Astrocyte (in vitro differentiated cells and primary cell): ENCODE measurements around the gene CDH13. TPM values are rescaled to one million over a fixed set of nuclear protein-coding genes. Genes with fewer than 3 reads are reported as not detected.

Source experiments
- DNase-seq: peaks from one replicate; pipeline ENCODE4 v3.0.0-alpha.2; 2010; ENCODE audit warnings: low read depth
- FAIRE-seq: peaks from 2 replicates; lab custom pipeline; 2011; peaks lifted over from hg19 to GRCh38; lab: Jason Lieb, UNC
- H2AFZ ChIP-seq: 2 replicates; pipeline ENCODE4 v1.6.0; 2012; ENCODE audit warnings: low read depth, low read length, inconsistent platforms
- H3K27ac ChIP-seq: 2 replicates; pipeline ENCODE4 v1.5.1; 2011; ENCODE audit warnings: low read depth, low read length, inconsistent platforms
- H3K27me3 ChIP-seq: 2 replicates; pipeline ENCODE4 v1.6.0; 2011; ENCODE audit warnings: low read length, inconsistent platforms; ENCODE audit not compliant: insufficient read depth
- H3K36me3 ChIP-seq: 2 replicates; pipeline ENCODE4 v1.5.1; 2011; ENCODE audit warnings: low read length, inconsistent platforms; ENCODE audit not compliant: insufficient read depth
- H3K4me1 ChIP-seq: 2 replicates; pipeline ENCODE4 v1.5.1; 2011; ENCODE audit warnings: low read length, inconsistent platforms; ENCODE audit not compliant: insufficient read depth
- H3K4me2 ChIP-seq: 2 replicates; pipeline ENCODE4 v1.6.0; 2012; ENCODE audit warnings: low read length, inconsistent platforms
- H3K4me3 ChIP-seq: 2 replicates; pipeline ENCODE4 v1.5.1; 2011; ENCODE audit warnings: low read depth, mild to moderate bottlenecking, low read length, inconsistent platforms; ENCODE audit not compliant: insufficient read depth
- H3K79me2 ChIP-seq: 2 replicates; pipeline ENCODE4 v1.6.0; 2012; ENCODE audit warnings: mild to moderate bottlenecking, low read length, inconsistent platforms; ENCODE audit not compliant: insufficient read depth
- H3K9ac ChIP-seq: 2 replicates; pipeline ENCODE4 v1.6.0; 2012; ENCODE audit warnings: mild to moderate bottlenecking, low read length, inconsistent platforms
- H3K9me3 ChIP-seq: 2 replicates; pipeline ENCODE4 v1.5.1; 2012; ENCODE audit warnings: low read depth, mild to moderate bottlenecking, low read length, inconsistent platforms; ENCODE audit not compliant: insufficient read depth
- H4K20me1 ChIP-seq: 2 replicates; pipeline ENCODE4 v1.6.0; 2012; ENCODE audit warnings: low read length, inconsistent platforms; ENCODE audit not compliant: insufficient read depth
- H3K27ac Mint-ChIP-seq: one replicate; pipeline ENCODE4 v1.8.0; 2021; ENCODE audit warnings: mild to moderate bottlenecking, mixed read lengths; ENCODE audit not compliant: unreplicated experiment
- H3K27me3 Mint-ChIP-seq: one replicate; pipeline ENCODE4 v1.8.0; 2021; ENCODE audit warnings: low read depth, mixed read lengths; ENCODE audit not compliant: unreplicated experiment
- H3K36me3 Mint-ChIP-seq: one replicate; pipeline ENCODE4 v1.8.0; 2021; ENCODE audit warnings: low read depth, mixed read lengths; ENCODE audit not compliant: unreplicated experiment
- H3K4me1 Mint-ChIP-seq: one replicate; pipeline ENCODE4 v1.8.0; 2021; ENCODE audit warnings: low read depth, mixed read lengths; ENCODE audit not compliant: unreplicated experiment
- H3K4me3 Mint-ChIP-seq: one replicate; pipeline ENCODE4 v1.8.0; 2021; ENCODE audit warnings: mild to moderate bottlenecking, moderate library complexity, mixed read lengths; ENCODE audit not compliant: unreplicated experiment
- H3K9me3 Mint-ChIP-seq: one replicate; pipeline ENCODE4 v1.8.0; 2021; ENCODE audit warnings: mild to moderate bottlenecking, mixed read lengths; ENCODE audit not compliant: unreplicated experiment
- EZH2 ChIP-seq: IDR thresholded peaks from 2 replicates; pipeline ENCODE4 v1.6.1; 2012; ENCODE audit warnings: mild to moderate bottlenecking, low read length, inconsistent platforms; ENCODE audit not compliant: insufficient read depth
- total RNA-seq: library from RNA; stranded (reverse); gene quantifications from 2 replicates; pipeline ENCODE4 v1.2.1, GENCODE V29; 2021
- TF ChIP-seq, protein P1 (sequence below): IDR thresholded peaks from 2 replicates; pipeline ENCODE4 v1.5.1; 2011; ENCODE audit warnings: low read depth, mild to moderate bottlenecking, inconsistent platforms, low read length, moderate library complexity; ENCODE audit not compliant: insufficient read depth

Gene CDH13
- total RNA-seq, 1 donor from 2014 or later: 41.7 TPM

DNA sequence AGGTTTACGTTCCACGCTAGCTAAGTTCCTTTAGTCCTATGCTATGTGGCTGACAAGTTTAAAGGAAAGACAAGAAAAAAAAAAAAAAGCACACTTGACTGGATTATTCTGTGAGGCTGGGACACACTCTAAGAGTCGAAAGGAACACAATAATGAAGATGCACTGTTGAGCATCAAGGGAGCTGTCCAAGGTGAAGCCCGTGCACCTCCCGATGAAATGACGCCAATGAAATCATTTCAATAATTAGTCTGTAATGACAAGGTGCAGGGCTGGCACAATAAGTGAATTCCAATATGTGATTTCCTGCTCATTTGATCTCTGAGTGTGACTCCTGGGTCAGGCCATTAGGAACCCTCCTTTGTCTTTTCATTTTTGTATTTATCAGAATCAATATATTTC, 232.9 kb downstream of the CDH13 start:
- Histone ChIP-seq H3K4me1 (no peaks in the 10 kb centered on the region), H3K27ac (no peak overlapping the region), H3K4me3 (no peak overlapping the region), H2AFZ (no peak overlapping the region), H3K4me2 (no peak overlapping the region), H4K20me1 (peaks cover 5% of the 10 kb centered on the region), H3K36me3 (no peaks in the 10 kb centered on the region), H3K9me3 (no peaks in the 10 kb centered on the region), H3K27me3 (no peaks in the 10 kb centered on the region), H3K79me2 (no peaks in the 10 kb centered on the region), H3K9ac (no peak overlapping the region)
- no peak overlapping the region for H3K4me3 Mint-ChIP-seq
- H3K27ac Mint-ChIP-seq: no peak overlapping the region
- no peaks in the 10 kb centered on the region for H3K4me1 Mint-ChIP-seq
- no peak for DNase-seq
- TF ChIP-seq EZH2: no peak
- TF ChIP-seq, protein P1, sequence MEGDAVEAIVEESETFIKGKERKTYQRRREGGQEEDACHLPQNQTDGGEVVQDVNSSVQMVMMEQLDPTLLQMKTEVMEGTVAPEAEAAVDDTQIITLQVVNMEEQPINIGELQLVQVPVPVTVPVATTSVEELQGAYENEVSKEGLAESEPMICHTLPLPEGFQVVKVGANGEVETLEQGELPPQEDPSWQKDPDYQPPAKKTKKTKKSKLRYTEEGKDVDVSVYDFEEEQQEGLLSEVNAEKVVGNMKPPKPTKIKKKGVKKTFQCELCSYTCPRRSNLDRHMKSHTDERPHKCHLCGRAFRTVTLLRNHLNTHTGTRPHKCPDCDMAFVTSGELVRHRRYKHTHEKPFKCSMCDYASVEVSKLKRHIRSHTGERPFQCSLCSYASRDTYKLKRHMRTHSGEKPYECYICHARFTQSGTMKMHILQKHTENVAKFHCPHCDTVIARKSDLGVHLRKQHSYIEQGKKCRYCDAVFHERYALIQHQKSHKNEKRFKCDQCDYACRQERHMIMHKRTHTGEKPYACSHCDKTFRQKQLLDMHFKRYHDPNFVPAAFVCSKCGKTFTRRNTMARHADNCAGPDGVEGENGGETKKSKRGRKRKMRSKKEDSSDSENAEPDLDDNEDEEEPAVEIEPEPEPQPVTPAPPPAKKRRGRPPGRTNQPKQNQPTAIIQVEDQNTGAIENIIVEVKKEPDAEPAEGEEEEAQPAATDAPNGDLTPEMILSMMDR: no peak
- H3K9me3 Mint-ChIP-seq: peaks cover under 1% of the 10 kb centered on the region
- H3K27me3 Mint-ChIP-seq: no peaks in the 10 kb centered on the region
- no peaks in the 10 kb centered on the region for H3K36me3 Mint-ChIP-seq
- no peak for FAIRE-seq

- Histone ChIP-seq H3K27me3 (no peaks in the 10 kb centered on the region), H2AFZ (no peak overlapping the region), H3K9ac (no peak overlapping the region), H3K4me3 (no peak overlapping the region), H4K20me1 (peaks cover 5% of the 10 kb centered on the region), H3K4me1 (no peaks in the 10 kb centered on the region), H3K27ac (no peak overlapping the region), H3K79me2 (no peaks in the 10 kb centered on the region), H3K4me2 (no peak overlapping the region), H3K9me3 (no peaks in the 10 kb centered on the region), H3K36me3 (no peaks in the 10 kb centered on the region)
- DNase-seq: no peak
- Mint-ChIP-seq H3K9me3 (peaks cover 2% of the 10 kb centered on the region), H3K27me3 (no peaks in the 10 kb centered on the region), H3K36me3 (no peaks in the 10 kb centered on the region), H3K4me1 (no peaks in the 10 kb centered on the region), H3K27ac (no peak overlapping the region), H3K4me3 (no peak overlapping the region)
- no peak for FAIRE-seq
- TF ChIP-seq, protein P1: no peak
- no peak for TF ChIP-seq EZH2
Measured at GRCh38 chr16:82860071-82860470, 233.3 kb downstream of the CDH13 start.

- Histone ChIP-seq H3K4me2 (no peak overlapping the region), H2AFZ (no peak overlapping the region), H3K4me1 (no peaks in the 10 kb centered on the region), H3K9ac (no peak overlapping the region), H3K27me3 (no peaks in the 10 kb centered on the region), H3K4me3 (no peak overlapping the region), H3K79me2 (no peaks in the 10 kb centered on the region), H4K20me1 (no peaks in the 10 kb centered on the region), H3K27ac (no peak overlapping the region), H3K9me3 (peaks cover 2% of the 10 kb centered on the region), H3K36me3 (no peaks in the 10 kb centered on the region)
- no peaks in the 10 kb centered on the region for H3K4me1 Mint-ChIP-seq
- DNase-seq (no peak), FAIRE-seq (no peak)
- peaks cover 7% of the 10 kb centered on the region for H3K9me3 Mint-ChIP-seq
- H3K4me3 Mint-ChIP-seq: no peak overlapping the region
- H3K27me3 Mint-ChIP-seq: no peaks in the 10 kb centered on the region
- TF ChIP-seq EZH2: no peak
- TF ChIP-seq, protein P1: no peak
- no peak overlapping the region for H3K27ac Mint-ChIP-seq
- H3K36me3 Mint-ChIP-seq: peaks cover 3% of the 10 kb centered on the region
Measured at GRCh38 chr16:82862057-82862456, 235.3 kb downstream of the CDH13 start.
